Body of pancreas (tissue), 4 donors: ENCODE data around the gene ZNF507. TPM values are rescaled to one million over a fixed set of nuclear protein-coding genes. Genes with fewer than 3 reads are reported as not detected.

Experiments used
- ATAC-seq: fragments of 150-250 bp; one replicate; pipeline ENCODE4 v1.9.1; 2016
- DNase-seq, 4 donors: peaks; one replicate each; pipeline ENCODE4 v3.0.0-alpha.2; 2019
- H3K27ac ChIP-seq, 4 donors: fragments of 200-600 bp; sonication (generic); 1 replicate in 3 of 4; 2 replicates in 1 of 4; pipeline versions ENCODE4 v1.5.1 to v1.6.1; 2016 to 2019; ENCODE audit warnings: mild to moderate bottlenecking in 1 of 4, mixed read lengths in 1 of 4, moderate library complexity in 1 of 4
- H3K27me3 ChIP-seq, 2 donors: fragments of 200-600 bp; sonication (generic); one replicate each; pipeline ENCODE4 v1.6.0; 2016; ENCODE audit warnings: mild to moderate bottlenecking in 1 of 2
- H3K36me3 ChIP-seq, 2 donors: fragments of 200-600 bp; sonication (generic); replicated peaks in 1 of 2; 2 replicates each; pipeline ENCODE4 v1.5.1; 2016; ENCODE audit warnings: low read depth in 2 of 2; ENCODE audit not compliant: insufficient read depth in 1 of 2
- H3K4me1 ChIP-seq: fragments of 200-600 bp; sonication (generic); one replicate; pipeline ENCODE4 v1.6.0; 2016
- H3K4me3 ChIP-seq, 2 donors: fragments of 200-600 bp; sonication (generic); 1 replicate in 1 of 2; 2 replicates in 1 of 2; pipeline ENCODE4 v1.5.1; 2016 to 2019
- H3K9me3 ChIP-seq, 3 donors: fragments of 200-600 bp; sonication (generic); 1 replicate in 2 of 3; 2 replicates in 1 of 3; pipeline ENCODE4 v1.5.1; 2016
- POLR2A ChIP-seq, 3 donors: fragments of 450-650 bp; IDR thresholded peaks; one replicate each; pipeline ENCODE4 v1.6.1; 2016; ENCODE audit warnings: antibody characterized with exemption in 3 of 3, mild to moderate bottlenecking in 2 of 3
- WGBS, 2 donors: methylation state at CpG; one replicate each; pipeline ENCODE4 v1.1.5; 2017; 5-methylcytosine and 5-hydroxymethylcytosine counted together
- intact Hi-C: fragments of 100-400 bp; cut with DNase I; formaldehyde crosslinking; loops from one replicate; pipeline ENCODE4 v1.15.1; 2023
- total RNA-seq, 2 donors: library from RNA; depleted of rRNA; stranded (reverse); fragments of >200 nt; gene quantifications; one replicate each; pipeline ENCODE4 v1.1.0, GENCODE V29; 2016
- TF ChIP-seq, protein P1 (sequence below), 7 experiments: fragments of 450-650 bp in 4 of 7; fragments of 200-600 bp in 3 of 7; sonication (generic) in 3 of 7; IDR thresholded peaks; one replicate each; pipeline ENCODE4 v1.5.1; 2016 to 2019; ENCODE audit warnings: antibody characterized with exemption in 7 of 7

ZNF507 gene
- total RNA-seq, 2 donors from 2014 or later: 14.2 to 19.7 TPM

DNA sequence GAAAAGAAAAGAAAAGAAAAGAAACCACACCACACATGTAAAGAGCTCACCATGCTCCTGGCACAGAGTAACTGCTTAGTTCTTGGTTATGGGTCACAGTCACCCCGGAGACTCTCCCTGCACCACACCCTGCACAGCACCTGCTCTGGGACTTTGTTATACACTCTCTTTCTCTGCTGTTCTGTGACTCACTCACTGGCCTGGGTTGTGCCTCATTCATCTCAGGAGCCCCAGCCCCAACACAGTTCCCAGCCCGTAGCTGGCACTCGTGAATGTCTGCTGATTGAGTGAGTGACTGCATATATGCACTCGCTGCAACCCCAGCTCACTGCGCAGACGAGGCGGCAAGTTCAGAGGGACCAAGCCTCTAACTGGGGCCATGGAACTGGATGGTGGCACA, 22.9 kb upstream of the ZNF507 start:
- intact Hi-C loops: no loop called here
- TF ChIP-seq, protein P1, sequence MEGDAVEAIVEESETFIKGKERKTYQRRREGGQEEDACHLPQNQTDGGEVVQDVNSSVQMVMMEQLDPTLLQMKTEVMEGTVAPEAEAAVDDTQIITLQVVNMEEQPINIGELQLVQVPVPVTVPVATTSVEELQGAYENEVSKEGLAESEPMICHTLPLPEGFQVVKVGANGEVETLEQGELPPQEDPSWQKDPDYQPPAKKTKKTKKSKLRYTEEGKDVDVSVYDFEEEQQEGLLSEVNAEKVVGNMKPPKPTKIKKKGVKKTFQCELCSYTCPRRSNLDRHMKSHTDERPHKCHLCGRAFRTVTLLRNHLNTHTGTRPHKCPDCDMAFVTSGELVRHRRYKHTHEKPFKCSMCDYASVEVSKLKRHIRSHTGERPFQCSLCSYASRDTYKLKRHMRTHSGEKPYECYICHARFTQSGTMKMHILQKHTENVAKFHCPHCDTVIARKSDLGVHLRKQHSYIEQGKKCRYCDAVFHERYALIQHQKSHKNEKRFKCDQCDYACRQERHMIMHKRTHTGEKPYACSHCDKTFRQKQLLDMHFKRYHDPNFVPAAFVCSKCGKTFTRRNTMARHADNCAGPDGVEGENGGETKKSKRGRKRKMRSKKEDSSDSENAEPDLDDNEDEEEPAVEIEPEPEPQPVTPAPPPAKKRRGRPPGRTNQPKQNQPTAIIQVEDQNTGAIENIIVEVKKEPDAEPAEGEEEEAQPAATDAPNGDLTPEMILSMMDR (IDR thresholded peaks at IDR 0.05): no peak
- no peak for TF ChIP-seq POLR2A (IDR thresholded peaks at IDR 0.05)
- H3K27me3 ChIP-seq: no peaks in the 10 kb centered on the region
- H3K4me3 ChIP-seq: no peak overlapping the region
- H3K4me1 ChIP-seq: no peaks in the 10 kb centered on the region
- WGBS, 2 donors: 70 to 80% methylated on average over 7 of the region's 7 CpGs
- no peak overlapping the region for H3K27ac ChIP-seq
- ATAC-seq (no peak), DNase-seq (no peak)
- H3K9me3 ChIP-seq: no peaks in the 10 kb centered on the region
- no peaks in the 10 kb centered on the region for H3K36me3 ChIP-seq

DNA sequence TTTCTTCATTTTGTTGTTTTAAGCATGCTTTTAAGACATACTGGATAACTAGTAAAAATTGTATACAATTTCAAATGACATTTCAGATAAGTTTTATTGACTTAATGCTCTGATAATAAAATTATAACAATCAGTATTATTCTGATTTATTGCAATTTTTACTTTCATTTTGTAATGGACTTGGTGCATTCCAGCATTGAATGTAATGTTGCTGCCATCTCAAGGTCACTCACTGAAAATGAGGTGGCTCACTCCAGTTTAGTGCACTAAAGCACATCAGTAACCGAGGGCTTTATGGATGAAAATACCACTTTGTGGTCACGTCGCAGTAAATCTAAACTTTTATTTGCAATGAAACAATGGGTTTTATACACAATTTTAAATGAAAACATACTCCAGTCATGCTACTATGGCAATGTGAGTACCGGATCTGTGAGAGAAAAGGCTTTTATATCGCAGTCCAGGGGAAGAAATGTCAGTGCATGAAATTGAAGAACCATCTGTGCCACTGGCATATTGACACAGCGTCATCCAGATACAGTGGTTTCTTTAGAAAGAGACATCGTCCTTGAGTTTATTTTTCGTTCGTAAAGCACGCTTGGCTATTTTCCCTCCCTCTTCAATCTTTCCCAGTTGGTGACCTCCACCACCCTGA, 20.7 kb upstream of the ZNF507 start:
- Histone ChIP-seq H3K4me3 (no peak overlapping the region), H3K36me3 (no peaks in the 10 kb centered on the region), H3K4me1 (no peaks in the 10 kb centered on the region), H3K27me3 (no peaks in the 10 kb centered on the region), H3K9me3 (no peaks in the 10 kb centered on the region), H3K27ac (no peak overlapping the region)
- WGBS, 2 donors: 40 to 45% methylated on average over 10 of the region's 10 CpGs
- TF ChIP-seq POLR2A (IDR thresholded peaks at IDR 0.05): no peak
- TF ChIP-seq, protein P1 (IDR thresholded peaks at IDR 0.05): no peak
- DNase-seq: no peak
- intact Hi-C loops: no loop called here
- ATAC-seq: no peak

DNA sequence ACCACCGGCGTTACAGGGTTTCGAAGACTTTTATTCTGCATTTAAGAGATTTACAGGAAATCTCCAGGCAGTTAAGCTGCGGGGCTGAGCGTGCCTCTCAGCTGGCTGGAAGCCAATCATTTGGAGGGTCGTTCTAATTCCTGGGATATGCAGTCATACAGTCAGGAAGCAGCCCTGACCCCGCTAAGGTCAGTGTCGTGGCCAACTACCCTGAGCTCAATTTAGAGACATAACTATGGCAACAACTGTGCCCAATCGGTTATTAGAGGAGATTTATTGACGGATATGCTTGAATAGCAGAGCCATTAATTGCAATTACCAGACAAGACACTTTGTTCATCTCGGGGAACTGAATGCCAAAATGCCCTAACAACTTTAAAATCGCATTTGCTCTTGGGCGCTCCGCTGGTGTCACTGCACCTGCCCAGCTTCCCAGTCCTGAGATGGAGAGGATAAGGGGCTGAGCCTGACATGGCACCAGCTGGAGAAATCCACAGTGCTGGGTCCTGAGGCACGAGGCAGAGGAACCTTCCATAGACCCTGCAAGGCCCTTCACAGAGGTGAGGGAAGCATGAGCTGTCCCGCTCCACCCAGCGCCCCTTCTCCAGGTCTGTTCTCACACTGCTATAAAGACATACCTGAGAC, 15.1 kb upstream of the ZNF507 start:
- intact Hi-C loops: loop anchor here (10.0 kb wide), 1 partner anchor 234 kb away; no protein-coding TSS in a partner anchor
- Histone ChIP-seq H3K27ac (no peak overlapping the region), H3K4me3 (no peak overlapping the region), H3K9me3 (no peaks in the 10 kb centered on the region), H3K4me1 (no peaks in the 10 kb centered on the region), H3K36me3 (no peaks in the 10 kb centered on the region), H3K27me3 (no peaks in the 10 kb centered on the region)
- 52 to 57% methylated on average over 17 of the region's 17 CpGs for WGBS, 2 donors
- DNase-seq (no peak), ATAC-seq (no peak)
- TF ChIP-seq POLR2A (IDR thresholded peaks at IDR 0.05): no peak
- TF ChIP-seq, protein P1 (IDR thresholded peaks at IDR 0.05): no peak

DNA sequence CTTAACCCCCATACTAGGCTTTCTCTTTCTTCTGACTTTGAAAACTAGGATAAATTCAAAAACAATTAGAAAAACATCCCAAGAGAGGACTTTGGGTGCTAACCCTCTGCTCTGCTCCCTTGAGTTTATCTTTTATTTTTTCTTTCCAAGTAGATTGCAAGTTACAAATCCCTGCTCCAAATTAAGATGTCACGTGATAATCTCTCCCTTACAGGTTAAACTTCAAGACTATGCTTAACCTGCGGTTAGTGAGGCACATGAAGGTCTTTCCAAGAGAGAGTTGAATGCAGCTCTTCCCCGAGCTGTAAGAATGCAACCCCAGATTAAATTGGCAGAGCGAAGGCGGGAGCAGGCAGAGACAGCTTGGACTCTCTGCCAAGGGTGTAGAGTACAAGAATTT, 12.2 kb upstream of the ZNF507 start:
- DNase-seq: no peak
- TF ChIP-seq POLR2A (IDR thresholded peaks at IDR 0.05): no peak
- TF ChIP-seq, protein P1 (IDR thresholded peaks at IDR 0.05): no peak
- no peak for ATAC-seq
- no peaks in the 10 kb centered on the region for H3K9me3 ChIP-seq
- intact Hi-C loops: loop anchor here (10.0 kb wide), 1 partner anchor 232 kb away; no protein-coding TSS in a partner anchor
- 66 to 76% methylated on average over 5 of the region's 5 CpGs for WGBS, 2 donors
- no peaks in the 10 kb centered on the region for H3K27me3 ChIP-seq
- no peak overlapping the region for H3K27ac ChIP-seq
- H3K36me3 ChIP-seq: no peaks in the 10 kb centered on the region
- H3K4me1 ChIP-seq: no peaks in the 10 kb centered on the region
- H3K4me3 ChIP-seq: no peak overlapping the region
